ENCODE measurements around the gene BCAN.

The BCAN gene

GRCh38 chr1:156706657-156707416 lies 64.9 kb downstream of the BCAN start:
- H3K27ac ChIP-seq (ENCODE audit: low read length), result peak overlapping the region; percentile 78
- no peaks in the 10 kb centered on the region for H3K9me3 ChIP-seq (ENCODE audit: insufficient read depth, low read depth, low read length)
- peak overlapping the region; percentile 77 for H3K4me3 ChIP-seq (ENCODE audit: low read length)
- H3K4me1 ChIP-seq (ENCODE audit: insufficient read depth, low read length), result peaks cover 58% of the 10 kb centered on the region
- H3K27me3 ChIP-seq (ENCODE audit: insufficient read depth, low read length), result peaks cover 34% of the 10 kb centered on the region
- H3K36me3 ChIP-seq (ENCODE audit: insufficient read depth, low read depth, low read length), result no peaks in the 10 kb centered on the region; the same call in 1 of the 2 replicates
- H3K9ac ChIP-seq (ENCODE audit: low read depth, low read length), result peak overlapping the region; percentile 79; the same call in 1 of the 2 replicates

GRCh38 chr1:156707417-156708217 lies 65.7 kb downstream of the BCAN start:
- Histone ChIP-seq H3K9me3 (ENCODE audit: insufficient read depth, low read depth, low read length) (no peaks in the 10 kb centered on the region), H3K4me3 (ENCODE audit: low read length) (peak overlapping the region; percentile 77), H3K4me1 (ENCODE audit: insufficient read depth, low read length) (peaks cover 58% of the 10 kb centered on the region), H3K36me3 (ENCODE audit: insufficient read depth, low read depth, low read length) (no peaks in the 10 kb centered on the region; the same call in 1 of the 2 replicates), H3K9ac (ENCODE audit: low read depth, low read length) (peak overlapping the region; percentile 79; the same call in 1 of the 2 replicates), H3K27ac (ENCODE audit: low read length) (peak overlapping the region; percentile 78), H3K27me3 (ENCODE audit: insufficient read depth, low read length) (peaks cover 34% of the 10 kb centered on the region)

- H3K27ac ChIP-seq (ENCODE audit: low read length), result peak overlapping the region; percentile 59
- H3K36me3 ChIP-seq (ENCODE audit: insufficient read depth, low read depth, low read length), result no peaks in the 10 kb centered on the region; the same call in 1 of the 2 replicates
- no peaks in the 10 kb centered on the region for H3K9me3 ChIP-seq (ENCODE audit: insufficient read depth, low read depth, low read length)
- peaks cover 28% of the 10 kb centered on the region for H3K27me3 ChIP-seq (ENCODE audit: insufficient read depth, low read length)
- peak overlapping the region; percentile 77; the same call in 1 of the 2 replicates for H3K4me3 ChIP-seq (ENCODE audit: low read length)
- peaks cover 57% of the 10 kb centered on the region for H3K4me1 ChIP-seq (ENCODE audit: insufficient read depth, low read length)
- H3K9ac ChIP-seq (ENCODE audit: low read depth, low read length), result peak overlapping the region; percentile 79; the same call in 1 of the 2 replicates
Observed at GRCh38 chr1:156708218-156708661, 66.3 kb downstream of the BCAN start.

- no peak overlapping the region for H3K27ac ChIP-seq (ENCODE audit: low read length)
- peaks cover 20% of the 10 kb centered on the region for H3K27me3 ChIP-seq (ENCODE audit: insufficient read depth, low read length)
- no peaks in the 10 kb centered on the region for H3K9me3 ChIP-seq (ENCODE audit: insufficient read depth, low read depth, low read length)
- H3K4me3 ChIP-seq (ENCODE audit: low read length), result 0 out of 2 replicates have a peak overlapping the region, but pooled peaks have one; percentile 77
- peaks cover 49% of the 10 kb centered on the region for H3K4me1 ChIP-seq (ENCODE audit: insufficient read depth, low read length)
- H3K9ac ChIP-seq (ENCODE audit: low read depth, low read length), result peak overlapping the region; percentile 79; the same call in 1 of the 2 replicates
- H3K36me3 ChIP-seq (ENCODE audit: insufficient read depth, low read depth, low read length), result no peaks in the 10 kb centered on the region
Observed at GRCh38 chr1:156709031-156709430, 67.1 kb downstream of the BCAN start.
